HCT116 (cell line): ENCODE measurements around the gene HAPLN3. TPM values are rescaled to one million over a fixed set of nuclear protein-coding genes. Genes with fewer than 3 reads are reported as not detected.

Source experiments
- ATAC-seq: fragments of 200-7000 bp; cut with Tn5 transposase; 2 replicates; pipeline ENCODE4 v1.9.1; 2020; ENCODE audit warnings: mild to moderate bottlenecking, moderate library complexity
- BruUV-seq: library from RNA; stranded (reverse); fragments of 400-500 nt; replicated peaks from 2 replicates; lab custom pipeline; 2021; lab: Mats Ljungman, UMichigan
- CTCF ChIA-PET: fragments of 300-600 bp; sonication (Branson Sonifier 250); formaldehyde crosslinking; loops from one replicate; lab custom pipeline; 2021; ENCODE audit warnings: antibody characterized with exemption; lab: Charles Lee
- POLR2A ChIA-PET: fragments of 300-600, 350-600 bp; sonication (Branson Sonifier 250); formaldehyde crosslinking; loops from one replicate; lab custom pipeline; 2021; ENCODE audit warnings: antibody characterized with exemption; lab: Charles Lee
- RAD21 ChIA-PET, 2 experiments: fragments of 300-600 bp; sonication (Branson Sonifier 250); formaldehyde crosslinking; loops; one replicate each; lab custom pipeline; 2023; ENCODE audit warnings: low total read pairs in 2 of 2; ENCODE audit not compliant: uncharacterized antibody in 2 of 2, unreplicated experiment in 2 of 2, low non-redundant PET in 1 of 2; lab: Charles Lee
- DNase-seq: peaks from one replicate; pipeline ENCODE4 v3.0.0-alpha.2; 2010; ENCODE audit warnings: low read depth, low spot score
- H2AFZ ChIP-seq: fragments of 200-600 bp; shearing (Covaris generic), sonication (generic); 2 replicates; pipeline ENCODE4 v1.6.1; 2017; ENCODE audit warnings: low read depth, mixed run types, mixed read lengths, antibody characterized with exemption, low read length; ENCODE audit not compliant: poor library complexity, severe bottlenecking
- H3K27ac ChIP-seq: 2 replicates; pipeline ENCODE4 v1.5.1; 2012; ENCODE audit warnings: low read depth, low read length
- H3K27me3 ChIP-seq: fragments of 200-600 bp; sonication (generic); 2 replicates; pipeline ENCODE4 v1.6.1; 2016; ENCODE audit warnings: mixed run types, low read length, mixed read lengths; ENCODE audit not compliant: insufficient read depth
- H3K36me3 ChIP-seq, 2 experiments: fragments of 200-500 bp in 1 of 2; fragments of 200-600 bp in 1 of 2; sonication (Bioruptor generic) in 1 of 2; sonication (generic) in 1 of 2; 2 replicates each; pipeline versions ENCODE4 v1.5.1 to v1.6.1; 2014 to 2016; ENCODE audit warnings: low read length in 2 of 2, inconsistent platforms in 1 of 2, mixed read lengths in 1 of 2, mixed run types in 1 of 2; ENCODE audit not compliant: insufficient read depth in 2 of 2, control insufficient read depth in 1 of 2
- H3K4me1 ChIP-seq, 2 experiments: fragments of 200-600 bp in 1 of 2; sonication (generic) in 1 of 2; 2 replicates each; pipeline versions ENCODE4 v1.5.1 to v1.6.1; 2012 to 2017; ENCODE audit warnings: low read length in 2 of 2, inconsistent platforms in 1 of 2, mild to moderate bottlenecking in 1 of 2, mixed read lengths in 1 of 2, mixed run types in 1 of 2, moderate library complexity in 1 of 2; ENCODE audit not compliant: insufficient read depth in 2 of 2, control insufficient read depth in 1 of 2
- H3K4me2 ChIP-seq: fragments of 200-600 bp; sonication (generic); 2 replicates; pipeline ENCODE4 v1.6.1; 2017; ENCODE audit warnings: mixed run types, low read length, mixed read lengths
- H3K4me3 ChIP-seq, 2 experiments: fragments of 200-600 bp in 1 of 2; sonication (generic) in 1 of 2; replicated peaks in 1 of 2; 2 replicates each; pipeline ENCODE4 v1.5.1; 2011 to 2016; ENCODE audit warnings: low read length in 2 of 2, control low read depth in 1 of 2, low read depth in 1 of 2, mild to moderate bottlenecking in 1 of 2, mixed read lengths in 1 of 2, mixed run types in 1 of 2
- H3K79me2 ChIP-seq: fragments of 200-600 bp; sonication (generic); 2 replicates; pipeline ENCODE4 v1.6.1; 2017; ENCODE audit warnings: mild to moderate bottlenecking, mixed run types, low read length, moderate library complexity, mixed read lengths; ENCODE audit not compliant: insufficient read depth
- H3K9ac ChIP-seq: fragments of 200-600 bp; sonication (generic); 2 replicates; pipeline ENCODE4 v1.6.1; 2016; ENCODE audit warnings: low read length, mixed read lengths
- H3K9me2 ChIP-seq: fragments of 200-600 bp; sonication (generic), shearing (Covaris generic); 2 replicates; pipeline ENCODE4 v1.6.1; 2017; ENCODE audit warnings: mixed run types, mild to moderate bottlenecking, moderate library complexity; ENCODE audit not compliant: insufficient read depth
- H3K9me3 ChIP-seq, 2 experiments: fragments of 200-500 bp in 1 of 2; fragments of 200-600 bp in 1 of 2; sonication (Bioruptor generic) in 1 of 2; sonication (generic) in 1 of 2; 2 replicates each; pipeline ENCODE4 v1.6.1; 2014 to 2017; ENCODE audit warnings: low read length in 2 of 2, mixed read lengths in 2 of 2, inconsistent platforms in 1 of 2, low read depth in 1 of 2, mild to moderate bottlenecking in 1 of 2, mixed run types in 1 of 2, moderate library complexity in 1 of 2; ENCODE audit not compliant: control insufficient read depth in 1 of 2, insufficient read depth in 1 of 2
- H4K20me1 ChIP-seq: fragments of 200-600 bp; sonication (generic), shearing (Covaris generic); 2 replicates; pipeline ENCODE4 v1.6.1; 2017; ENCODE audit warnings: mixed run types, mild to moderate bottlenecking, moderate library complexity; ENCODE audit not compliant: insufficient read depth
- CBX3 ChIP-seq: IDR thresholded peaks from 2 replicates; pipeline ENCODE4 v1.6.1; 2012; ENCODE audit warnings: low read depth
- ELF1 ChIP-seq: IDR thresholded peaks from 2 replicates; pipeline ENCODE4 v1.6.1; 2012; ENCODE audit warnings: low read depth, borderline replicate concordance
- EZH2 ChIP-seq: fragments of 200-600 bp; sonication (generic); IDR thresholded peaks from 2 replicates; pipeline ENCODE4 v1.6.1; 2017; ENCODE audit warnings: antibody characterized with exemption, mixed run types
- EZH2phosphoT487 ChIP-seq: fragments of 200-600 bp; IDR thresholded peaks from 2 replicates; pipeline ENCODE4 v1.6.1; 2018; ENCODE audit warnings: antibody characterized with exemption, borderline replicate concordance
- FOSL1 ChIP-seq: IDR thresholded peaks from 2 replicates; pipeline ENCODE4 v1.6.1; 2012; ENCODE audit warnings: low read depth
- JUND ChIP-seq: IDR thresholded peaks from 2 replicates; pipeline ENCODE4 v1.6.1; 2012
- MAX ChIP-seq: IDR thresholded peaks from 2 replicates; pipeline ENCODE4 v1.6.1; 2012
- RAD21 ChIP-seq: IDR thresholded peaks from 2 replicates; pipeline ENCODE4 v1.6.1; 2012; ENCODE audit warnings: low read depth, mild to moderate bottlenecking
- REST ChIP-seq: IDR thresholded peaks from 2 replicates; pipeline ENCODE4 v1.6.1; 2012; ENCODE audit warnings: low read depth
- SP1 ChIP-seq: IDR thresholded peaks from 2 replicates; pipeline ENCODE4 v1.6.1; 2012; ENCODE audit warnings: low read depth
- SRF ChIP-seq: IDR thresholded peaks from 2 replicates; pipeline ENCODE4 v1.6.1; 2012; ENCODE audit warnings: low read depth
- TCF7L2 ChIP-seq: IDR thresholded peaks from 2 replicates; pipeline ENCODE4 v1.7.0; 2011; ENCODE audit warnings: borderline replicate concordance, inconsistent platforms; ENCODE audit not compliant: insufficient read depth, insufficient read length; ENCODE audit errors: extremely low read depth
- ZBTB33 ChIP-seq: IDR thresholded peaks from 2 replicates; pipeline ENCODE4 v1.6.1; 2011; ENCODE audit warnings: mild to moderate bottlenecking, low read length, moderate library complexity; ENCODE audit not compliant: insufficient replicate concordance; ENCODE audit errors: extremely low read depth
- ZFX ChIP-seq: fragments of 450-650 bp; IDR thresholded peaks from 2 replicates; pipeline ENCODE4 v1.6.1; 2017
- intact Hi-C: fragments of 100-400 bp; cut with micrococcal nuclease; formaldehyde crosslinking; loops from 2 replicates; pipeline ENCODE4 v1.10.0; 2022
- total RNA-seq: library from RNA; stranded (reverse); gene quantifications from one replicate; pipeline ENCODE4 v1.2.1, GENCODE V29; 2021; ENCODE audit not compliant: unreplicated experiment

HAPLN3 gene
- total RNA-seq, 1 experiment from 2014 or later = 10.9 TPM

GRCh38 chr15:88845616-88846015, 49.7 kb downstream of the HAPLN3 start:
- no peaks in the 10 kb centered on the region for H3K27me3 ChIP-seq
- H3K27ac ChIP-seq = no peak overlapping the region
- POLR2A ChIA-PET = no interaction called here
- no peaks in the 10 kb centered on the region for H3K9me3 ChIP-seq
- no peaks in the 10 kb centered on the region for H4K20me1 ChIP-seq
- no peak overlapping the region for H2AFZ ChIP-seq
- no peak overlapping the region for H3K4me2 ChIP-seq
- no peaks in the 10 kb centered on the region for H3K9me2 ChIP-seq
- BruUV-seq = no TSS peak
- ATAC-seq = no peak
- no peak for DNase-seq
- RAD21 ChIA-PET = no interaction called here
- CTCF ChIA-PET = no interaction called here
- H3K36me3 ChIP-seq = no peaks in the 10 kb centered on the region
- H3K79me2 ChIP-seq = no peaks in the 10 kb centered on the region
- intact Hi-C loops = no loop called here
- TF ChIP-seq ZBTB33 (no peak), TCF7L2 (no peak), JUND (no peak), CBX3 (no peak)
- no peaks in the 10 kb centered on the region for H3K4me1 ChIP-seq
- no peak overlapping the region for H3K9ac ChIP-seq
- no peak overlapping the region for H3K4me3 ChIP-seq

GRCh38 chr15:88844749-88845386, 50.5 kb downstream of the HAPLN3 start:
- RAD21 ChIA-PET = no interaction called here
- Histone ChIP-seq H2AFZ (no peak overlapping the region), H3K27ac (no peak overlapping the region), H3K9me2 (no peaks in the 10 kb centered on the region), H3K36me3 (no peaks in the 10 kb centered on the region), H3K4me1 (no peaks in the 10 kb centered on the region), H3K79me2 (no peaks in the 10 kb centered on the region), H3K27me3 (no peaks in the 10 kb centered on the region), H4K20me1 (no peaks in the 10 kb centered on the region), H3K9me3 (no peaks in the 10 kb centered on the region), H3K9ac (no peak overlapping the region), H3K4me3 (no peak overlapping the region), H3K4me2 (no peak overlapping the region)
- TF ChIP-seq MAX (no peak), ZFX (no peak), FOSL1 (no peak), SP1 (no peak), ELF1 (no peak), TCF7L2 (no peak), EZH2phosphoT487 (no peak), EZH2 (no peak), REST (no peak), RAD21 (no peak), SRF (no peak)
- CTCF ChIA-PET = no interaction called here
- no peak for ATAC-seq
- no TSS peak for BruUV-seq
- intact Hi-C loops = no loop called here
- no peak for DNase-seq
- POLR2A ChIA-PET = no interaction called here
